ENCODE measurements around the gene FAM89B.
"Not testable (repeated sequence)": the region's sequence is repeated elsewhere in the genome, so short reads cannot be mapped to it uniquely, and the experiment has no call there.

FAM89B gene

DNA sequence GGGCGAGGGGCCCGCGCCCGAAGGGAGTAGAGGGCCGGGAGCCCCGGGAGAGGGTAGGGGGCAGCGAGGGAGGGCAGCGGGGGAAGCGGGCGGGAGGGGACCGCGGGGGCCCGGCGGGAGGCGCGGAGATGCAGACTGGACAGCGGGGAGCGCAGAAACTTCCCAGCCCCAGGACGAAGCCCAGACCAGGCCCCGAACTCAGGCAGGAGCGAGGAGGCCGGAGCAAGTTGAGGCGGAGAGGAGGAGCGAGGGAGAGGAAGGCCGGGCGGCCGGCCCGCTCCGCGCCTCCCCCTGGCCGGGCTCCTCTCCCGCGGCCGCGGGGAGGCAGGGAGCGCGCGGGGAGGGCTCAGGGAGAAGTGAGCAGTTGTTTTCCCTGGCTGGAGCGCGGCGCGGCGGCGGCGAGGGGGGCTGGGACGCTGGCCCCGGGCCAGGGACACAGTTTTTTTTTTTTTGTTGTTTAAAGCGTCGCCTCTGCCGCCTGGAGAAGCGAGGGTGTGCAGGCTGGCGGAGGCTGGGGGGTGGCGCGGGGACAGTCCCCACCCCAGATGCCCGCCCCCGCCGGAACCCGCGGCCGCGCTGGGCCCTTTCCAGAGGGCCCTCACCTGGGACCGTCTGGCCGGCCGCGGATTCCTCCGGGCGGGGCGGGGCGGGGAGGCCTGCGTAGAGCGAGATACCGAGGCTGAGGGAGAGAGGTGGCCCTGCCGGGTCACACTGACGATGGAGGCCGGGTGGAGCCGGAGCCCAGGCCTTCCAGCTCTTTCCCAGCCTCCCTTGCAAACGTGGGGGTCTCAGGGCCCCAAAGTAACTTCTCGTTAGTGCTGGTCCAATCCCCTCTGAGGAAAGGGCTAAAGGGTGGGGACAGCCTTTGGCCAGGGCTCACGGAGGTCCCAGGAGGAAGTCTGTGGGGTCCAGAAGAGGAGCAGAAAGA lies 14.1 kb upstream of the FAM89B start, which contains the start of gene LTBP3:
TSS of gene LTBP3 (minus strand) at position 358 of the 928 bp plus-strand sequence. CDS start 400 bp downstream, outside the sequence.
- DNase-seq, result peak in 1 of 2 donors; percentile 16

DNA sequence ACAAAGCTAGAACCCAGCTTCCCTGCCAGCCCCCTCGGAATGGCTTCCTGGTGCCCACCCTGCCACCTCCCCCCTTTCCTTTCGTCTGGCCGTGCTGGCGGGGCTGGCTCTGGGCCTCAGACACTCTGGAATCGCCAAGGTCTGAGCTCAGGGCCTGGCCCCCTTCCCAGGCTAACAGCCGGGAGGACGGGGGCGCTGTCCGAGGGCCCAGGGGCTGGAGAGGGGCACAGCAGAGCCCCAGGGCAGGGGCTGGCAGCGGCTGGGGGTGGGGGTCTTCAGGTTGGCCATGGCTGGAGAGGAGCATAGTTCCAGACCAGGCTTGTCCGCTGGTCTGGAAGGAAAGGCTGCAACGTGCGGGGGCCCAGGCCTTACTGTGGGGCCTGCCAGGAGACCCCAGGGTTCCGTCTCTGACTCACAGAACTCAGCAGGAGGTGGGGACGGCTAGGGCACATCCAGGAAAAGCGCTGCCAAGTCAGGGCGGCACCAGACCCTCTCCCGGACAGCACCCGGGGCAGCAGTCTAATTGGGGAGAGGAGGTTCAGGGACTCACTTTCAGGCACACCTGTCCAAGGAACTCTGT lies 13.3 kb upstream of the FAM89B start:
- DNase-seq, result no peak

- DNase-seq, result no peak
These were observed 12.8 kb upstream of the FAM89B start for GRCh38 chr11:65559535-65559934.

GRCh38 chr11:65559951-65560537 lies 12.3 kb upstream of the FAM89B start:
- no peak for DNase-seq

DNA sequence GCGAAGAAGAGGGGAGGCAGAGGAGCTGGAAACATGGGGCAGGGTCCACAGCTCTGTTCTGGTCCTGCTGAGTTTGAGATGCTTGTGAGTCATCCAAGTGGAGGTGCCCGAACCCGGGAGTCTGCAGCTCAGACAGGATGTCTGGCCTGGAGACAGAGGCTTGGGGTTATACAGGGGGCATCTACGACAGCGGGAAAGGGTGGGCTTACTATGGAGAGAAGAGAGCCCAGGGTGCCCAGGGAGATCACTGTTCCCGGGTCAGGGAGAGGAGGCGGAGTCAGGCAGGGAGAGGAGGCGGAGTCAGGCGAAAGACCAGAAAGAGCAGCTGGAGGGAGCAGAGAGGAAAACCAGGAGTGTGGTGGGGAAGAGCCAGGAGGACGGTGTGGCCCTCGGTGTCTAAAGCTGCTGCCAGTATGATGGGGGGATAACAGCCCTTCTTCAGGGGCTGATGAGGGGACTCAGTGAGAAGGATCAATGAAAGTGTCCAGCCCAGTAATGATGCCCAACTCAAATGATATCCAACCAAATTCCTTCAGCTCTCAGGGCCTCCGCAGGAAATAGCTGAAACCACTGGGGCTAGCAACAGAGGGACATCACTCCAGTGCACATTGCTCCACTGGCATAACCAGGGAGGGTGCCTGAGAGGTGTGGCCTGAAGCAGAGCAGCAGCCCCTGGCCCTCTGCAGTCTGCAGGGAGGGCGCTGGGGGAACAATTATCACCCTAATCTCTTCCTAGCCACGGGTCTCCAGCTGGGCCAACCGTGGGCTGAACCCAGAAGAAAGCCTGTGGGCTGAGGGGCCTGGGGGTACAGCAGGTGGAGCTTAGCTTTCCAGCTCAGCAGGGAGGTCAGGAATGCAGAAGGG lies 11.6 kb upstream of the FAM89B start:
- DNase-seq, result no peak

GRCh38 chr11:65562020-65562419 lies 10.3 kb upstream of the FAM89B start:
- no peak for DNase-seq

- DNase-seq, result no peak
These were observed 9.6 kb upstream of the FAM89B start for GRCh38 chr11:65562788-65563187.

GRCh38 chr11:65563601-65564000 lies 8.7 kb upstream of the FAM89B start:
- no peak for DNase-seq

DNA sequence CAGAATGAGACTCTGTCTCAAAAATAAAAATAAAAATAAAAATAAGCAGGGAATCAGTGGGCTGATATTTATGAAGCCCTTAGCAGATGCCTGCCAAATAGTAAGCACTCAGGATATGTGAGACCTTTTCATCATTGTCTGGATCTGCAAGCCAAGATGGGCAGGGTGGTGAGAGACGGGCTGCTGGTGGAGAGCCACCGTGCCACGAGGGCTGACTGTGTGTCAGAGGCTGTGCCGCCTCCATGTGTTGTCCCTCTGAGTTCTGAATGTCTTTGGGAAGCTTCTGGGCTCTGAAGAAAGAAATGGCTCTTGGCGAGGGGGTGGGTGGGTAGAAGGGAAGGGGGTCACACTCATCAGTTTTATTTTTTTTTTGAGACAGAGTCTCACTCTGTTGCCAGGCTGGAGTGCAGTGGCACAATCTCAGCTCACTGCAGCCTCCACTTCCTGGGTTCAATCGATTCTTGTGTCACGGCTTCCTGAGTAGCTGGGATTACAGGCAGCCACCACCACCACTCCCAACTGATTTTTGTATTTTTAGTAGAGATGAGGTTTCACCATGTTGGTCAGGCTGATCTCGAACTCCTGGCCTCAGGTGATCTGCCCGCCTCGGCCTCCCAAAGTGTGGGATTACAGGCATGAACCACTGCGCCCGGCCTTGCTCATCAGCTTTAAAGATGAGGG lies 7.3 kb upstream of the FAM89B start:
- DNase-seq, result not testable (repeated sequence)

GRCh38 chr11:65565624-65566453 lies 6.5 kb upstream of the FAM89B start:
- no peak for DNase-seq

GRCh38 chr11:65569164-65569972 lies 3.0 kb upstream of the FAM89B start:
- no peak for DNase-seq

GRCh38 chr11:65569973-65570918 lies 2.1 kb upstream of the FAM89B start, which contains the start of gene ZNRD2:
ZNRD2 (plus strand) TSS chr11:65570477; CDS start chr11:65570492, 15 bp downstream.
- peak; percentile 97 to 99 for DNase-seq

DNA sequence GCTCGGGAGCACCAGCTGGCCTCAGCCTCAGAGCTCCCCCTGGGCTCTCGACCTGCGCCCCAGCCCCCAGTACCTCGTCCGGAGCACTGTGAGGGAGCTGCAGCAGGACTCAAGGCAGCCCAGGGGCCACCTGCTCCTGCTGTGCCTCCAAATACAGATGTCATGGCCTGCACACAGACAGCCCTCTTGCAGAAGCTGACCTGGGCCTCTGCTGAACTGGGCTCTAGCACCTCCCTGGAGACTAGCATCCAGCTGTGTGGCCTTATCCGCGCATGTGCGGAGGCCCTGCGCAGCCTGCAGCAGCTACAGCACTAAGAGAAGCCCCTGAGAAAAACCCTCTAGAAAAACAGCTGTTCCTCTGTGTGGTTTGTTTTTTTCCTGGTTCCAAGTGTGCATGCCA lies 918 bp upstream of the FAM89B start:
- DNase-seq, result no peak

DNA sequence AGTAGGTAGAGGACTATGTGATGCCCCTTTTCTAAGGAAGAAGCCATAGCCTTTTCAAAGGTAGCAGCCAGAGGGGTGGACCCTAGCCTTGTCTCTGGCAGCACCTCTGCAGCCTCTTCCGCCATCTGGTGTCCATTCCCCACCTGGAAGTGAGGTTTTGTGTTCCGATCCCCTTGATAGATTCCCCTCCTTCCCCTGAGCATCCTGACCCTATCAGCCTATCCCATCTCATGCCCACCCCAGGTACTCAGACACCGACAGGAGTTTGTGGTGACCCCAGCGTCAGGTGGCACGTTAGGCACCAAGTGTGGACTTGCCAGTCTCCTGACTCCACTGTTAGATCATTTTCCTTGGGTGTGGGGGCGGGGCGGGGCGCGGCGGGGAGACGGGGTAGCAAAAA lies 398 bp upstream of the FAM89B start:
- DNase-seq, result no peak

GRCh38 chr11:65573391-65574079 lies 1.2 kb downstream of the FAM89B start:
- DNase-seq, result no peak

GRCh38 chr11:65574109-65574810 lies 1.9 kb downstream of the FAM89B start:
- DNase-seq, result peak; percentile 86 to 89

DNA sequence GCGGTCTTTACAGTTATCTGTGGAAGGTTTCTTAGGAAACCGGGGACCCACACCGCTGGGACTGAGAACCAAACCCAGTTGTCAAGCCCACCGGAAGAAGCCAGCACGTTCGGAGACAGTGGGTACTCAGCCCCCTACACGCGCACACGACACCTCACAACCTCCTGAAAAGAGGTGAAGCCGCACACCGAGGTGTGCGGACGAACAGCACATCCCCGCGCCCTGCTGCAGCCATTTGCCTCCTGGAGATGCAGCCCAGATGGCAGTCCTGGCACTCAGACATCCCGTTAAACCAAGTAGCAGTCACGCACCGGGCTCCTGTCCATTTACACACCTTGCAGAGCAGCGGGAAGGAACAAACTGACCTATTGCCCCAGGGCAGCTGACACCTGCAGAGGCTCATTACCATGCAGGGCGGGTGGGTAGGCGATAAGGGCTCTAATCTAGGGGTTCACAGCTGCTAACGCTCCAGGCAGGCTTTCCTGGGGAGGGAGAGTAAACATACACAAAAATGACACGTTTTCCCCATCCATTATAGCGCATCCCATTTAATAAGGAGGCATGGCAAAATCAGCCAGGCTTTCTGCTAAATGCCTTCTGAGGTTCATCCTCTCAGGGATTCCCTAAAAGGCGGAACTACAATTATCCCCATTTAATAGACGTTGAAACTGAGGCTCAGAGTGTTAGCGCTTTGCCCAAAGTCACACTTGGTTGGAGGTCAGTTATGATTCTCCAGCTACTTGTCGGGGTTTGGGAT lies 2.7 kb downstream of the FAM89B start:
- no peak for DNase-seq

All from bone marrow (tissue), 2 donors.